Keratinocyte (primary cell): Measurements from ENCODE around the gene VAT1L. TPM values are rescaled to one million over a fixed set of nuclear protein-coding genes. Genes with fewer than 3 reads are reported as not detected.

Experiments
- DNase-seq: peaks from one replicate; pipeline ENCODE4 v3.0.0-alpha.2; 2011; ENCODE audit warnings: low read depth, missing footprints, low spot score
- FAIRE-seq: peaks from 2 replicates; lab custom pipeline; 2011; peaks lifted over from hg19 to GRCh38; lab: Jason Lieb, UNC
- H2AFZ ChIP-seq: 2 replicates; pipeline ENCODE4 v1.6.0; 2012; ENCODE audit warnings: low read length, control low read depth, inconsistent platforms; ENCODE audit not compliant: control insufficient read depth
- H3K27ac ChIP-seq: 2 replicates; pipeline ENCODE4 v1.5.1; 2011; ENCODE audit warnings: low read length; ENCODE audit not compliant: control insufficient read depth, insufficient read depth
- H3K27me3 ChIP-seq: 3 replicates; pipeline ENCODE4 v1.6.0; 2011; ENCODE audit warnings: low read length; ENCODE audit not compliant: control insufficient read depth, insufficient read depth; ENCODE audit errors: extremely low read depth
- H3K36me3 ChIP-seq, 2 experiments: 2 replicates in 1 of 2; 3 replicates in 1 of 2; pipeline ENCODE4 v1.5.1; 2011; ENCODE audit warnings: low read length in 2 of 2, mild to moderate bottlenecking in 1 of 2; ENCODE audit not compliant: control insufficient read depth in 2 of 2, insufficient read depth in 2 of 2; ENCODE audit errors: extremely low read depth in 1 of 2
- H3K4me1 ChIP-seq: 3 replicates; pipeline ENCODE4 v1.5.1; 2011; ENCODE audit warnings: low read length; ENCODE audit not compliant: control insufficient read depth, insufficient read depth; ENCODE audit errors: extremely low read depth
- H3K4me2 ChIP-seq: 3 replicates; pipeline ENCODE4 v1.6.0; 2011; ENCODE audit warnings: low read depth, low read length; ENCODE audit not compliant: control insufficient read depth, insufficient read depth; ENCODE audit errors: extremely low read depth
- H3K4me3 ChIP-seq, 3 experiments: fragments of 200-600 bp in 1 of 3; sonication (generic) in 1 of 3; 2 replicates in 2 of 3; 3 replicates in 1 of 3; pipeline ENCODE4 v1.5.1; 2011 to 2016; ENCODE audit warnings: low read length in 3 of 3, mild to moderate bottlenecking in 3 of 3, control low read depth in 2 of 3, inconsistent platforms in 1 of 3, low read depth in 1 of 3, mixed read lengths in 1 of 3, mixed run types in 1 of 3, moderate library complexity in 1 of 3; ENCODE audit not compliant: control insufficient read depth in 2 of 3, insufficient read depth in 2 of 3; ENCODE audit errors: extremely low read depth in 1 of 3
- H3K79me2 ChIP-seq: 2 replicates; pipeline ENCODE4 v1.6.0; 2012; ENCODE audit warnings: low read length; ENCODE audit not compliant: control insufficient read depth, insufficient read depth
- H3K9ac ChIP-seq: 3 replicates; pipeline ENCODE4 v1.6.0; 2011; ENCODE audit warnings: low read length; ENCODE audit not compliant: control insufficient read depth, insufficient read depth; ENCODE audit errors: extremely low read depth
- H3K9me1 ChIP-seq: 3 replicates; pipeline ENCODE4 v1.6.0; 2011; ENCODE audit warnings: low read length; ENCODE audit not compliant: control insufficient read depth, insufficient read depth; ENCODE audit errors: extremely low read depth
- H3K9me3 ChIP-seq: 2 replicates; pipeline ENCODE4 v1.5.1; 2012; ENCODE audit warnings: low read depth, low read length; ENCODE audit not compliant: control insufficient read depth
- H4K20me1 ChIP-seq: 3 replicates; pipeline ENCODE4 v1.6.0; 2011; ENCODE audit warnings: low read length; ENCODE audit not compliant: control insufficient read depth, insufficient read depth; ENCODE audit errors: extremely low read depth
- EZH2 ChIP-seq: IDR thresholded peaks from one replicate; pipeline ENCODE4 v1.6.1; 2012; ENCODE audit warnings: inconsistent platforms, mild to moderate bottlenecking, low read length, moderate library complexity
- dilution Hi-C: fragments of 300-500 bp; cut with MboI; formaldehyde crosslinking; loops from one replicate; pipeline ENCODE4 v1.7.0; 2020; ENCODE audit warnings: low sequenced_read_pairs; ENCODE audit not compliant: extremely low pct_ligation_motif_present
- polyA plus RNA-seq, 5 experiments: library from polyadenylated mRNA; depleted of rRNA in 3 of 5; stranded (reverse) in 3 of 5; stranded (forward) in 1 of 5; unstranded in 1 of 5; fragments of >200 nt; gene quantifications; 1 replicate in 1 of 5; 2 replicates in 3 of 5; 3 replicates in 1 of 5; pipeline versions ENCODE4 v1.2.1 to v1.2.3, GENCODE V29; 2011 to 2012; ENCODE audit warnings: missing spikeins in 2 of 5, low read depth in 1 of 5, low replicate concordance in 1 of 5
- TF ChIP-seq, protein P1 (sequence below), 3 experiments: IDR thresholded peaks in 1 of 3; conservative IDR thresholded peaks in 1 of 3; optimal IDR thresholded peaks in 1 of 3; 2 replicates in 2 of 3; 3 replicates in 1 of 3; pipeline versions ENCODE3 to v1.5.1; 2011; ENCODE audit warnings: low read length in 3 of 3, mild to moderate bottlenecking in 3 of 3, moderate library complexity in 2 of 3, control low read depth in 1 of 3, inconsistent platforms in 1 of 3; ENCODE audit not compliant: insufficient read depth in 2 of 3; ENCODE audit errors: extremely low read depth in 1 of 3

VAT1L gene
- polyA plus RNA-seq, 1 donor (not counting 4 experiments of a cell fraction or from before 2014, with no cell fraction given) = not detected

DNA sequence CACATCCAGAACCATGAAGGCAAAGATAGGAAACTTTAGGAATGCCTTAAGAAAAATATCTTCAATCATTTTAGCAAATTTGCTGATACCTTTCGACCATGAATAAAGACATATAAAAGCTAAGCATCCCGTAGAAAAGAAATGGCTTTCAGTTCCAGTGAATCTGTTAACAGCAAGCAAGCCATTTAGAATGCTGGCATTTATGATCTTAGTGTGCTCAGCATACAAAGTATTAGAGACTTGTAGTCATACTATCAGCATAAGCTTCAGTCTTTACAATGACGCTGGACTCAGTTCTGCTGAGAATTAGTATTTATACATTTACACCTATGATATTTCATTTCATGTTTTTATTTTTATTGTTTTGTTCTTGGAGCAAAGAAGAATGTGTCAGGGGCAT lies 38.7 kb downstream of the VAT1L start:
- Histone ChIP-seq H4K20me1 (no peaks in the 10 kb centered on the region), H3K27ac (no peak overlapping the region), H3K27me3 (no peaks in the 10 kb centered on the region), H3K9me1 (no peaks in the 10 kb centered on the region), H3K4me3 (no peak overlapping the region), H3K4me1 (no peaks in the 10 kb centered on the region), H3K36me3 (no peaks in the 10 kb centered on the region), H2AFZ (no peak overlapping the region), H3K4me2 (no peak overlapping the region), H3K9me3 (no peaks in the 10 kb centered on the region), H3K79me2 (no peaks in the 10 kb centered on the region), H3K9ac (no peak overlapping the region)
- dilution Hi-C loops = no loop called here
- TF ChIP-seq, protein P1, sequence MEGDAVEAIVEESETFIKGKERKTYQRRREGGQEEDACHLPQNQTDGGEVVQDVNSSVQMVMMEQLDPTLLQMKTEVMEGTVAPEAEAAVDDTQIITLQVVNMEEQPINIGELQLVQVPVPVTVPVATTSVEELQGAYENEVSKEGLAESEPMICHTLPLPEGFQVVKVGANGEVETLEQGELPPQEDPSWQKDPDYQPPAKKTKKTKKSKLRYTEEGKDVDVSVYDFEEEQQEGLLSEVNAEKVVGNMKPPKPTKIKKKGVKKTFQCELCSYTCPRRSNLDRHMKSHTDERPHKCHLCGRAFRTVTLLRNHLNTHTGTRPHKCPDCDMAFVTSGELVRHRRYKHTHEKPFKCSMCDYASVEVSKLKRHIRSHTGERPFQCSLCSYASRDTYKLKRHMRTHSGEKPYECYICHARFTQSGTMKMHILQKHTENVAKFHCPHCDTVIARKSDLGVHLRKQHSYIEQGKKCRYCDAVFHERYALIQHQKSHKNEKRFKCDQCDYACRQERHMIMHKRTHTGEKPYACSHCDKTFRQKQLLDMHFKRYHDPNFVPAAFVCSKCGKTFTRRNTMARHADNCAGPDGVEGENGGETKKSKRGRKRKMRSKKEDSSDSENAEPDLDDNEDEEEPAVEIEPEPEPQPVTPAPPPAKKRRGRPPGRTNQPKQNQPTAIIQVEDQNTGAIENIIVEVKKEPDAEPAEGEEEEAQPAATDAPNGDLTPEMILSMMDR (optimal IDR thresholded peaks at IDR 0.05 in 1 of 3, IDR thresholded peaks at IDR 0.05 in 1 of 3, conservative IDR thresholded peaks at IDR 0.05 in 1 of 3; ENCODE audit: extremely low read depth in 1 of 3, insufficient read depth in 2 of 3, low read length in 3 of 3) = no peak
- TF ChIP-seq EZH2 = no peak
- DNase-seq = no peak
- no peak for FAIRE-seq

DNA sequence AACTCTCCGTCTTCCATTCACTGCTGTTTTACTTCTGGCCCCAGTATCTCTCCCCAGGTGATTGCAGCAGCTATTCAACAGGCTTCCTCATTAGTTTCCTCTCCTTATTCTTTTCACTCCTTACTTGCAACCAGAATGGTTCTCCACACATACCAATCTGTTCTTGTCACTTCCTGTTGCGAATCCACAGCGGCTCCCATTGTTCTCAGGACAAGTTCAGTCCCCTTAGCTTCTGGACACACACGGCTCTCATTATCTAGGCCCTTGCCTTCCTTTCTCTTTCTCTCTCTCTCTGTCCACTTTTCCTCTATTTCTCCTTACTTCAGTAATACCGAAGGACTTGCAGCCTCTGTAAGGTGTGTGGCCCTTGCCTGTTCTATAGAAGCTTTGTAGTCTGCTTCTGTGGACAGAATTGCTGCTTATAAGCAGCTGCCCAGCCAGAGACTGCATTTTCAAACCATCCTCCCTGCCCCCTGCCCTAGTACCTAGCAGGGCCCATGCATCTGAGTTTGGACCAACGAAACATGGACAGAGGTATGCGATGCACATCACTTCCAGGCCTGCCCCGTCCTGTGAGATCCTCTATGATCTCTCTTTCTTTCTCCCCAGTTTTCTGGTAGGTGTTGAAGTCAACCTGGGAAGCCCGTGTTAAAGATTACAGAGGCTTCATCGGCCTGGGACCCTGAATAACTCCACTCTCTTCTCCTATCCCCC lies 45.7 kb downstream of the VAT1L start:
- Histone ChIP-seq H3K79me2 (no peaks in the 10 kb centered on the region), H2AFZ (peak overlapping the region; percentile 70), H3K36me3 (no peaks in the 10 kb centered on the region), H3K9me1 (no peaks in the 10 kb centered on the region), H3K4me2 (peak overlapping the region; percentile 34), H3K9ac (no peak overlapping the region), H3K27me3 (no peaks in the 10 kb centered on the region), H4K20me1 (no peaks in the 10 kb centered on the region), H3K4me1 (peaks cover 5% of the 10 kb centered on the region), H3K4me3 (no peak overlapping the region), H3K9me3 (no peaks in the 10 kb centered on the region), H3K27ac (no peak overlapping the region)
- DNase-seq (peak; percentile 2), FAIRE-seq (peak; percentile 91)
- dilution Hi-C loops = no loop called here
- no peak for TF ChIP-seq EZH2
- TF ChIP-seq, protein P1 (optimal IDR thresholded peaks at IDR 0.05 in 1 of 3, IDR thresholded peaks at IDR 0.05 in 1 of 3, conservative IDR thresholded peaks at IDR 0.05 in 1 of 3; ENCODE audit: extremely low read depth in 1 of 3, insufficient read depth in 2 of 3, low read length in 3 of 3) = no peak
